Right hindlimb (tissue), 1 donor: ENCODE data around the gene PSMC3IP.
"Not testable (repeated sequence)": the region's sequence is repeated elsewhere in the genome, so short reads cannot be mapped to it uniquely, and the experiment has no call there.

Experiments
- DNase-seq: peaks from one replicate; pipeline ENCODE4 v3.0.0-alpha.2; 2018

PSMC3IP gene, protein sequence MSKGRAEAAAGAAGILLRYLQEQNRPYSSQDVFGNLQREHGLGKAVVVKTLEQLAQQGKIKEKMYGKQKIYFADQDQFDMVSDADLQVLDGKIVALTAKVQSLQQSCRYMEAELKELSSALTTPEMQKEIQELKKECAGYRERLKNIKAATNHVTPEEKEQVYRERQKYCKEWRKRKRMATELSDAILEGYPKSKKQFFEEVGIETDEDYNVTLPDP

DNA sequence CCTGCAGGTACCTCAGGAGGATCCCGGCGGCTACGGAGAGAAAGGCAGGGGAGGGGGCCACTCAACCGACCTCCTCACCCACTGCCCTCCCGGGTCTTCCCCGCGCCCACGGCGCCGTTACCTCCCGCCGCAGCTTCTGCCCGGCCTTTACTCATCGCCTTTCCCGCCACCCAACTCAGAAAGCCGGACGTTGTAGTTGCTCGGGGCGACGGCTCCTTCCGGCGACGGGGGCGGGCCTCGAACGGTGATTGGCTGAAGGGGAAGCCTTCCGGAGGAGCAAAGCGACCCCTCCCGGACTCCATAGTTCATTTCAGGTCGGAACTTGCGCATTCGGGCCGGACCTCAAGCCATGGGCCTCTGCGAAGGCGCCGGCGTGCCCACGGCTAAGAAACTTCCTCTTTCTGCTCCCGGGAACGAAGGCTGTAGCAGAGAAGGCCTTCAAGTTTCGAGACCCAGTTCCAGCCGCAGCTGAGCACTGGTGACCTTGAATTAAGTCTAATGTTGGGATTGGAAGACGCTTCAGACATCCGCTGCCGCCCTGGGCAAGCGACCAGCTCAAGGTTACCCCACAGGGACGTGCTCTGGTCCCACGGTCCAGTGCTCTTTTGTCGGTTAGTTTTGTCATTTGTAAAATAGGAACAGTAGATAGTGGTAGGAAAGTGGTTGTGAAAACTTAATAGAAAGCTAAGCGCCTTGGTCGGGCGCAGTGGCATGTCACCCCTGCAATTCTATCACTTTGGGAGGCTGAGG lies at the start of gene PSMC3IP:
Gene PSMC3IP (minus strand): TSS at position 198 of the 750 bp plus-strand sequence. CDS start 43 bp downstream, at position 155.
- DNase-seq = peak; percentile 97

DNA sequence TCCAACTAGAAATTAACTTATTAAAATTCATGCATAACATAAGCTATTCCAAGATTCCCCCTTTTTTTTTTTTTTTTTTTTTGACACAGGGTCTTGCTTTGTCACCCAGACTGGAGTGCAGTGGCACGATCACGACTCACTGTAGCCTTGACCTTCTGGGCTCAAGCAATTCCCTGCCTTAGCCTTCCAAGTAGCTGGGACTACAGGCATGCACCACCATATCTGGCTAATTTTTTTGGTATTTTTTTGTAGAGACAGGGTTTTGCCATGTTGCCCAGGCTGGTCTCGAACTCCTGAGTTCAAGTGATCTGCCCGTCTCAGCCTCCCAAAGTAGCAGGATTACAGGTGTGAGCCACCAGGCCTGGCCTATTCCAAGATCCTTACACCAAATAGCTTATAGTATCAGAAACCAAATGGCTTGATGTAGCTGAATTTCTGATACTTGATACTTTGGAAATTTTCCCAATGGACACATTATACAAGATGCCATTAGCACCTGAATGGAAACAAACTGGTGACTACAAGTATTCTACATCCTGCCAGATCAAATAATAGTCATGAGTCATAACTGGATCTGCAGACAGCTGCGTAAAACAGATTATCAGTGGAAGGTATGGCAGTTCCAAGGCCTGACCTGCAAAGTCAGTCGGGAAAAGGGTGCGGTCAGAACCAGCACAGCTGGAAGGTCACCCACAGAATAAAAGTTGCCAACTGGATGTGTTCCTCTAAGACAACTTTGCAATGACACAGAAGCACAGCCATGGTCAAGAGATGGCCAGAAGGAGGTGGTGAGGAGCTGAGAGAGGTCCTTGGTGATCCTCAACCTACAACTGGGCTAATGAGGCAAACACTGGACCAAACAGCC lies 46.4 kb upstream of the PSMC3IP start:
- DNase-seq = no peak

DNA sequence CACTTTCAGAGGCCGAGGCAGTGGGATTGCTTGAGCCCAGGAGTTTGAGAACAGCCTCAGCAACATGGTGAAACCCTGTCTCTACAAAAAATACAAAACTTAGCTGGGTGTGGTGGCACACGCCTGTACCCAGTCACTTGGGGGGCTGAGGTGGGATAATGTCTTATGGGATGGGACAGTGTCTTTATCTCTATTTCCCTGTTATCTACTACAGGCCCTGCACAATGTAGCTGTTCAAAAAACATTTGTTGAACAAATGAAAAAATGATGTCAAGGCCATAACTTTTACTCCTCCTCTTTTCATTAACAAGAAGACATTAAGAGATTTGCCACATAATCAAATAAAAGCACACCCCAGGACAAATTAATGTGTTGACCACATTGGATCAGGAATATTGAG lies 45.7 kb upstream of the PSMC3IP start:
- no peak for DNase-seq

DNA sequence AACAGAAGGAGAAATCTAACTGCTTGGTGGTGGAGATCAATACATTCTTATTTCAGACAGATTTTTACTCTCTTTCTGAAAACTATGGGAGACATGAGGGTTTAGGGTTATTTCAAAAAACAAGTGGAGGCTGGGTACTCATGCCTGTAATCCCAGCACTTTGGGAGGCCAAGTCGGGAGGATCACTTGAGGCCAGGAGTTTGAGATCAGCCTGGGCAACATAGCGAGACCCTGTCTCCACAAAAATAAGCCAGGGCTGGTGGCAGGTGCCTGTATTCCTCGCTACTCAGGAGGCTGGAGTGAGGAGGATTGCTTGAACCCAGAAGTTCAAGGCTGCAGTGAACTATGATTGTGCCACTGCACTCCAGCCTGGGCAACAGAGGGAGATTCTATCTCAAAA lies 44.5 kb upstream of the PSMC3IP start:
- DNase-seq = not testable (repeated sequence)

DNA sequence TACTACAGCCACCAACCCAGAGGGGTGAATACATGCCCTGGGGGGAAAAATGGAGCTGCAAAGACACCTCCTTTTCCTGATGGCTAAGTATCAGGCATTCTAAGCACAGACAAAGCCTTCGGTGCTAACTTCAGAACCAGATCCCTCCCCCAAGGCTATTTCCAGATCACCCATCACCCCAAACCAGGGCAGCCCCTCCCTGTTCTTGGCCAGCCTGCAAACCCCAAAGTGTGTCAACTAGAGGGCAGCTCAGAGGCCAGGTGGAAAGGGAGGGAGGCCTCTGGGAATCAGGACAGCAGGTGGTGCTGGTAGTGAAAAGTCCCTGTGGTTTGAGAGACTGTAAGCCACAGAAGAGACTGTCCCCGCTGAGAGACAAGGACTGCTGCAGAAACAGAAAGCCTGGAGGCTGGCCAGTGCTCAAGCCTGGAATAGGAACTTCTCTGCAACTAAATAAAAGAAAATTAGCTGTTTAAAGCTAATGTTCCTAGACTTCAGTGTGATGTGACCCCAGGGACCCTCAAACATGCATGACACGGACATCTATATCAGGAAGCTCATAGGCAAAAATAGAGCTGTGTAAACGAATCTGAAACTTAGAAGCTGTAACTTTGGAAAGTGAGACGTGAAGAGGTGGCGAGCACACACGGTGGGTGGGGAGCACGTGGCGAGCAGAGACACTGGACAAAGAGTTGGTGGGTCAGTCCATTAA lies 41.1 kb upstream of the PSMC3IP start:
- peak; percentile 56 for DNase-seq

DNA sequence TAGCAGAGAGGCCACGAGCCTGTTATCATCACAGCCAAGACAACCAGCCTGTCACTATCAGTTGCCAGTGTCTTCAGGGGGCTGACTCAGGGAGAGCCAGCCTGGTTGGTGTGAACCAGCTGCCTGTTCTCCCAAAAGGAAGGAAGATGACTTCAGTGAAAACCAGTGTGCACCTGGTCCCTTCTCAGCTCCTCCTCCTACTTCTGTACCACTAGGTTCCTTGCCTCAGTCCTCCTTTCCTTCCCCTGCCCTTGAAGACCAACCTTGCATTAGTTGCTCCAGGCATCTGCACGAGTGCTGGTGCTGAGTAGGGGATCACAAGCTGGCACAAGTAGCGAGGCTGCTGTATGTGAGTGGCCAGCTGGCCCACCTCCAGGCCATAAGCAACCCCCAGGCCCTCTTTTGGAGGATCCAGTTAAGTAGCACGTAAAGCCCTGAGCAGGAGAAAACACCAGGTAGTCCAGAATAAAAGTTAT lies 40.5 kb upstream of the PSMC3IP start:
- DNase-seq = no peak

DNA sequence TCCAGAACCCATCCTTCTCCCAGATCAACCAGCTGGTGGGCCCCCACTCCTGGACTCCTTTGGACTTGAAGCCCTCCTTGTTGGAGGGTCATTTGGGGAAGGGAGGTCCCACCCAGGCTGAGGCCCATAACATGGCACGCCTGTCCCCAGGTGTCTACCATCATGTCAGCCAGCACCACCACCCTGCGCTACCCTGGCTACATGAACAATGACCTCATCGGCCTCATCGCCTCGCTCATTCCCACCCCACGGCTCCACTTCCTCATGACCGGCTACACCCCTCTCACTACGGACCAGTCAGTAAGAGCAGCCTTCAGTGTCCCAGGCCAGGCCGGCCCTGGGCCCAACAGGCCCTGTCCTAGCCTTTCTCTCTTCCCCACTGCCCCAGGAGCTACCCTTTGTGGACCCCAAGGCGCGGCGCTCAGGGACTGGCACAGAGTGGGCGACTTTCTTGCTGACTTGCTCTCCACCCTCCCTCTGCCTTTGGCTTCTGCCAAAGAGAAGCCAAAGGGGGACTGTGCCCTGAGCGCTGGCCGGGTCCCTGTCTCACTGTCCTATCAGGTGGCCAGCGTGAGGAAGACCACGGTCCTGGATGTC lies 36.3 kb upstream of the PSMC3IP start:
- no peak for DNase-seq

DNA sequence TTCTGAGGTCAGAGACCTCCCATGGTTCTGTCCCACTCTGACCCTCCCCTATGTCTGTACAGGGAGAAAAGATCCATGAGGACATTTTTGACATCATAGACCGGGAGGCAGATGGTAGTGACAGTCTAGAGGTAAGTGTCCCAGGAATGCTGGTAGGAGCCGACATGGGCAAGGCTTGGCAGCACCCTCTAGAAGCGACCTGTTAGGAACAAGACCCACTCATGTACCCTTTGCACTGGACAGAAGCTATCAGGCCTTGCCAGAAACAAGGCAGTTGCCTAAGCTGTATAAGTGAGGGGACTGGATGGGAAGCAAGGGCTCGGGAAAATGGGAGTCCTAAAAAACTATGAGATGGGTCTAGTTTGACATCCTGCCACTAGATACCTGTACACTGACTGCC lies 34.5 kb upstream of the PSMC3IP start:
- DNase-seq = no peak

DNA sequence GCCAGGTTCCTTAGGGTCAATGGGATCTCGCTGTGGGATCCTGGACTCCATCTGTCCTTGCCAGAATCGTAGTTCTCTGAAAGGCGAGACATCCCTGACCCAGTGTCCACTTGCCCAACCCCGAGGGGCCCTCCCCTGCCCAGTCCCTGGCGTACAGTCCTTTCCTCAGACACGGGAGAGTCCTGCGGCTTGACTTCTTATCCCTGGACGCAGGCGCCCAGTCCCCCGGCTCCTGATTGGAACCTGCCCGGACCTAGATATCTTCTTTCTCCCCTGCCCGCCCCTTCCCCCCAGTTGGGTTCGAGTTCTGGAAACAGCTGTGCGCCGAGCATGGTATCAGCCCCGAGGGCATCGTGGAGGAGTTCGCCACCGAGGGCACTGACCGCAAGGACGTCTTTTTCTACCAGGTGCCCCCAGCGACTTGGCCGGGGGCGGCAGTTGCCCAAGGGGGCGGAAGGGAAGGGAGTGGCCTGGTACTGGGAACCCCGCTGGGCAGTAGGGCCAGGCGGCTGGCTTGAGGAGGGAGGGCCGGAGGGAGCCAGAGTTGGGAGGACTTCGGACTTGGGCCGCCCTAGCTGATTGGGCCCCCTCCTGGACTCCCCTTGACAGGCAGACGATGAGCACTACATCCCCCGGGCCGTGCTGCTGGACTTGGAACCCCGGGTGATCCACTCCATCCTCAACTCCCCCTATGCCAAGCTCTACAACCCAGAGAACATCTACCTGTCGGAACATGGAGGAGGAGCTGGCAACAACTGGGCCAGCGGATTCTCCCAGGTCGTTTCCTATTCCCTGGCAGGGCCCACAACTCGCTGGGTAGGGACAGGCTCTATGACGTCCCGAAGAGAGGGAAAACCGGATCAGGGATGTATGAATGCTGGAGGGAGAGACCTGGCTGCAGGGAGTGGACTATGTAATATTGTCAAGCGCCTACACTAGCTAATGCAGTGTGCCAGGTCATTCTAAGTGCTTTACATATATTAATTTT lies 32.6 kb upstream of the PSMC3IP start:
- DNase-seq = peak; percentile 60

DNA sequence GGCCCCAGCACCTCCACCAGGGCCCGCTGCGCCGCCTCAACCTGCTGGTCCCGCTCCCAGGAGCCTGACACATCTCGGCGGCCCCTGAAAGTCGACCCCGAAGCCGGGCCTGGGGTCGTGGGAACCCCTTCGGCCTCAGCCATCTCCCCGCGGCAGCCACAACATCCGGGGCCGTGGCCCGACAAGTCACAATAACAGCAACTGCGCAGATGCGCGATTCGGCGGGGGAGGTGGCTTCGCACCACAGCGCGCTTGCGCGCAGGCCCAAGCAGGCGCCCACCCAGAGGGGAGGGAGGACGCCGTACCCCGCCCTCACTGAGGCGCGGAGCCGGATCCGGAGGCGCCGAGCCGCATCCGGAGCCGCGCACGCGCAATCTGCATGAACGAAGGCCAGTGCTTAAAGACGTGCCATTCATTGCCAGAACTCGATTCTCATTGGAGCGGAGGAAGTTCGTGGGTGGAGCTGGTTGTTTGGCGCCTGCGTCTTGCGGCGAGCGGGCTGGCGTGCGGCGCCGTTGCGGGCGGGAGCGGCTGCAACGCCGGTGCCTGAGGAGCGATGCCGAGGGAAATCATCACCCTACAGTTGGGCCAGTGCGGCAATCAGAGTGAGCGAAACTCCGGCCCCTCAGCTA lies 31.8 kb upstream of the PSMC3IP start, which contains the start of the genes RETREG3 and TUBG1:
Gene RETREG3 (minus strand): TSS at position 193 of the 632 bp plus-strand sequence. CDS start 50 bp downstream, at position 143.
Gene TUBG1 (plus strand): TSS at position 502 of the 632 bp plus-strand sequence. CDS start 55 bp downstream, at position 557.
- DNase-seq = peak; percentile 99

DNA sequence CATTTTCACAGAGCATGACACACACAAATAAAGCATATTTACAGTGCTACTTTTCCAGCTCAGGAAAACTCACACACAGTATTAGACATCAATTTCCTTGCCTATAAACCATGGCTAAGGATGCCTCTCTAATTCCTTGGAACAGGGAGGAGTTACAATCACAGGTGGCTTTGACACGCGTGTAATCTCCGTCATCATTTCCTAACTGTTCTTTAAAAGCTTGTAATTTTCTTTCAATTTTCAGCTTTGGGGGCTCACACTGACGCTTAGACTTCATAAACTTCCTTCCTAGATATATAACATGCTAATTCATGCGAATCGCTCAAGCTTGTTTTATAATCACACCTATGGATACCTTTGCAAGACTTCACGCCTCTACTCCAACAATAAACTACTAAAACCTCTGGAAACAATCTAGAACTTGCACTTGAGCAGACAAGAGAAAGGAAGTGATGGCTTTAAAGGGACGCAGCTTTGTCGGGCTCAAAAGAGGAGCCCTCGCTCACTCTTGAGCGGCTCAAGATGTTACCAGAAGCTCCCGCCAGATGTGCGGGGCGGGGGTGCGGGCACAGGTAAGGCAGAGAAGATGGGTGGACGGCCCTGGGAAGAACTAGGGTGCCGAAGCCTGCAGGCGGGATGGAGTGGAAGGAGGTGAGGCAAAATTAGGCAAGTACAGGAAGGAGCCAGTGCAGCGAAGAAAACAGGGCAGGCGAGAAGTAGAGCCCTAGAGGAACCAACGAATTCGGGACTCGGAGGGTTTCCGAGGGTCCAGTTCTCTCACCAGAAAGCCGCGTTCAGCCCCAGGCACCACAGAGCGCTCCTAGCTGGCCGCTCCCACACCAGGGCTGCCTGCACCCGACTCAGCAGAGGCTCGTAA lies 31.0 kb upstream of the PSMC3IP start:
- no peak for DNase-seq

DNA sequence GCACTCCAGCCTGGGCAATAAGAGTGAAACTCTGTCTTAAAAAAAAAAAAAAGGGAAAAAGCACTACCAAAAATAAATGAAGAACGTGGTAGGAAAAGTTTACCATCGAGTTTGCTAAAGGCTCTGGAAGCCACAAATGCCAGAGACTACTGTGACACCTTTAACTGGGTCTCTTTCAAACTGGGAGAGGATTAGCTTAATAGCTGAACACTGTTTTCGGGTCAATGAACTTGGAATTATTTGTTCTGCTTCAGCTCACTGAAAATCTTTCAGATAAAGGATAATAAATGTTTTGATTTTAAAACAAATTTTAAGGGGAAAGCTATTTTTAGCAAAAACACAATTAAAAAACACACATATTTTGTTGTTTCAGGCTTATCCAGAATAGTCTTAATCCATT lies 30.2 kb upstream of the PSMC3IP start:
- no peak for DNase-seq

DNA sequence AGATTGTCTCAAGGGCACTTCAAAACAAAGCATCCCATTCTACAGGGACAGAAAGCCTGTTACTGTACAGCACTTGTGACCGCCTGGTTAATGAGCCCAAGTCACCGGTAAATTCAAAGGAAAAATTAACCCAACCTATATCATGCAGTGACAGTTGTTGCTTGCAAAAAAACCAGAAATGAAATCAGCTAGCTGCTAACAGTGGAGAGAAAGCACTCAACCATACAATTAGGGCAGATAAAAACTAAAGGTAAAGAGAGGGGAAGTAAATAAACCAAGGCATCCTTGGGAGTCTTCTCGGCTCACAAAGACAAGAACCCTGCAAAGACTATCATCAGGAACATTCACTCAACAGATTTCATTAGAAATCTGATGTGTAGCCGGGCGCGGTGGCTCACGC lies 25.8 kb upstream of the PSMC3IP start:
- no peak for DNase-seq

DNA sequence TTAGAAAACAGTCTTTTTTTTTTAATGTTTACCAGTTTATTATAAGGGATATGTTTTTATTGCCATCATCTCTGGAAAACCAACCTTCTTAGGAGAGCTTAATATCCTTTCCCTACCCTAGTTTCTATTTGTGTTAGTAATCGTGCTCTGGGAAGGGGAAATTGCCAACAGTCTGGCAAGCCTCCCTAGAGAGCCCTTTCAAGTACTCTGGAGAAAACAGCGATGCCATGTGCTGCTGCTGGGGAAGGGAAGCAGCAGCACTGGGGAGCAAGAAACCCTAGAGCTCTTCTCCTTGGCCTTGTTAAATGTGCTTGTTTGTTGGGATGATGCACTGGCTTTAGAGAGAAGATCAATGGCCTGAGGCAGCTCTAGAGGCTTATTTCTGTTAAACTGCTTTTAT lies 21.4 kb upstream of the PSMC3IP start:
- no peak for DNase-seq

DNA sequence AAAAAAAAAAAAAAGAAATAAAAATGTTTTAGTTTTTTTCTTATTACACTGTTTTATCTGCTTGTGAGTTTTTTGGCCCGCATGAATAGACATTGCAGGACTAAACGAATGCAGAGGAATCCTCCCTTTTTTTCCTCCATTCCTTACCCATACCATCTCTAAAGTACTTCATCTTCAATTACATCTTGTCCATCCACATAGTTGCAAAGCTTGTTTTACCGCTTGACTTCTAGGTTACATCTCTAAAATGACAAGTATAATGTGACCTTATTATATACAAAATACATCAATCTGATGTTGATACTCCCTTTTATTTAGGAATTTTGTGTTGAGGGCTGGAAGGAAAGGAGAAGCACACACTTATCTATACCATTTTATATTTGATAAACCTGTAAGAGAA lies 18.9 kb upstream of the PSMC3IP start:
- DNase-seq = no peak

DNA sequence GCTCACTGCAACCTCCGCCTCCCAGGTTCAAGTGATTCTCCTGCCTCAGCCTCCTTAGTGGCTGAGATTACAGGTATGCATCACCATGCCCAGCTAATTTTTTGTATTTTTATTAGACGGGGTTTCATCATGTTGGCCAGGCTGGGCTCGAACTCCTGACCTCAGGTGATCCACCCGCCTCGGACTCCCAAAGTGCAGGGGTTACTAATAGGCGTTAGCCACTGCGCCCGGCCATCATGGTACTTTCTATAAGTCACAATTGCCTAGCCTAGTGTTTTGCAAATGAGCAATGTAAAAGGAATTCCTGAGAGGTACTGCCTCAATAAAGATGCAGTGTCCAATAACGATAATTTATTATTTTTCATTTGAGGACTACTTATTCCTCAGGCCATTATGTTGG lies 13.9 kb upstream of the PSMC3IP start:
- DNase-seq = no peak

DNA sequence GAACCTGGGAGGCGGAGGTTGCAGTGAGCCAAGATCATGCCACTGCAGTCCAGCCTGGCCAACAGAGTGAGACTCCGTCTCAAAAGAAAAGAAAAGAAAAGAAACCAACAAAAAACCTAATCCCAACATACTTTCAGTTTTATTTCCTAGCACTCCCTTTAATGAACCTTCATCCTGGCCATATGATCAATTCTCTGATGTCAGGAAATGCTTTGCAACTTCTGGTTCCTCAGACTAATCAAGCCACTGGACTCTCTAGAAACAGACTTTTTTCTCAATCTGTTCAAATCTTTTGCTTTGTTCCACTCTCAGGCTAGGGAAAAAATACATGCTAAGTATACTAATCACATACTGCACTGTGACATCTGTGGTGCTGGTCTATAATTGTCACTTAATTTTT lies 13.4 kb upstream of the PSMC3IP start:
- no peak for DNase-seq

DNA sequence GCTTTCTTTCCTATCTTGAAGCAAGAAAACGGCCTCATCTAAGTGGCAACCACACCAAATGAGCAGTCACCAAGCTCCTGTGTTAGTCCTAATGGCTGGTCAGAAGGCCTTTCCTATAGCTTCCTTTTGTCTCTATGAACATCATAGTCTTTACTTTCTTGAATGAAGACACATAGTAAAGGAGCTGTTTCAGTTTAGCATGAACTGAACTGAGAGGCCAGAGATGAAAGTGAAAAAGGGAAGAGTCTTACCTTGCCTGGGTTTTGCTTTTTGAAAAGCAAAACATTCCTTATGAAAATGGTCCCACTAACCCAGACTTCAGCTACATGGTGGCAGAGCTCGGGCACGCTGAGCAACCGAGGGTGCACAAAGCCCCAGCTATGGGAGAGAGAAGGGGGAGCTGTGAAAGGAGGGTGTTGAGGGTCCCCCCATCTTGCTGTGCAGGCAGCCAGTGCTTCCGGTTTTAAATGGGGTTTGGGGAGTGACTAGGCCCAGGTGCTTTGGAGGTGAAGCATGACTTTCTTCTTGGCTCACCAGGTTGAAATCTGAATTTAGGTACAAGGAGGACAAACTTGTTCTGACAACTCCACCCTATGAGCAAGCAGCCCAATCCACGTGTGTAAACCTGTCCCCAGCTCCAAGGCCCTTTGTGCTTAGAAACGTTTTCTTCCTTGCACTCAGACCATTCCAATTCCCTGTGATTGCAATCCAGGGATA lies 9.1 kb upstream of the PSMC3IP start:
- no peak for DNase-seq

DNA sequence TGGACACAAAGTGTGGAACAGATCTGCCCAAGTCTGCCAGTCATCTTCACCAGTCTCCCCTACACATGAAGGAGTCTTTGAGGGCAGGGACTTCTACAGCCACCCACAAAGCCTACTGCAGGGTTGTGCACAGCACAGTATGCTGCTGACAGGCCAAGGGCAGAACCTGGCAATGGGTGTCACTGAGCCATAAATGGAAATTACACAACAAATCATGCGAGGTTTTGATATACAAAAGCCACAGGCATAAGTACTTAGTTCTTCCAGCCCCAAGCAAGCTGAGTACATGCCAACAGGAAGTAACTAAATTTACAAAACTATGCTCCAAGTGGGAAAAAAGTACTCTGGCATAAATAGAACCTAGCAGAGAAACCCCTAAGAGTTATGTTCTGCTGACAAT lies 7.8 kb upstream of the PSMC3IP start:
- DNase-seq = no peak
